GM12878 (cell line): Measurements from ENCODE around the gene UBE2M. TPM values are rescaled to one million over a fixed set of nuclear protein-coding genes. Genes with fewer than 3 reads are reported as not detected.

ENCODE experiments used
- E4F1 ChIP-seq: fragments of 450-650 bp; IDR thresholded peaks from 2 replicates; pipeline ENCODE4 v1.6.1; 2018; ENCODE audit warnings: borderline replicate concordance, mild to moderate bottlenecking; ENCODE audit not compliant: partially characterized antibody
- FOXM1 ChIP-seq: IDR thresholded peaks from 2 replicates; pipeline ENCODE4 v1.6.1; 2012; ENCODE audit warnings: low read depth, mild to moderate bottlenecking, inconsistent platforms, low read length, moderate library complexity
- JUND ChIP-seq: IDR thresholded peaks from 2 replicates; pipeline ENCODE4 v1.6.1; 2012; ENCODE audit warnings: low read depth, mild to moderate bottlenecking, low read length, improper control_type of control experiment, moderate library complexity
- PAX5 ChIP-seq: IDR thresholded peaks from 2 replicates; pipeline ENCODE4 v1.6.1; 2011; ENCODE audit warnings: low read depth, low read length, borderline replicate concordance
- PAX8 ChIP-seq: fragments of 450-650 bp; IDR thresholded peaks from 2 replicates; pipeline ENCODE4 v1.6.1; 2017; ENCODE audit warnings: mild to moderate bottlenecking, moderate library complexity
- POLR2A ChIP-seq: IDR thresholded peaks from 2 replicates; pipeline ENCODE4 v1.6.1; 2011; ENCODE audit warnings: low read depth, mild to moderate bottlenecking, low read length
- RAD21 ChIP-seq: IDR thresholded peaks from 2 replicates; pipeline ENCODE4 v1.6.1; 2011; ENCODE audit warnings: mild to moderate bottlenecking, low read depth, low read length, moderate library complexity; ENCODE audit not compliant: insufficient read depth
- RB1 ChIP-seq: fragments of 450-650 bp; formaldehyde crosslinking; IDR thresholded peaks from 2 replicates; pipeline ENCODE4 v1.6.1; 2017; ENCODE audit warnings: mild to moderate bottlenecking, borderline replicate concordance
- RELB ChIP-seq: fragments of 450-650 bp; IDR thresholded peaks from 2 replicates; pipeline ENCODE4 v1.6.1; 2017; ENCODE audit warnings: low read depth, mild to moderate bottlenecking, moderate library complexity
- RFX5 ChIP-seq: IDR thresholded peaks from 2 replicates; pipeline ENCODE4 v1.6.1; 2011; ENCODE audit warnings: low read depth, low read length, improper control_type of control experiment
- SIX5 ChIP-seq: IDR thresholded peaks from 2 replicates; pipeline ENCODE4 v1.6.1; 2011; ENCODE audit warnings: mild to moderate bottlenecking, low read depth, low read length, moderate library complexity; ENCODE audit not compliant: severe bottlenecking
- SRF ChIP-seq, 2 experiments: IDR thresholded peaks; 2 replicates each; pipeline ENCODE4 v1.6.1; 2011; ENCODE audit warnings: low read depth in 2 of 2, low read length in 2 of 2, mild to moderate bottlenecking in 1 of 2, moderate library complexity in 1 of 2
- TAF1 ChIP-seq: IDR thresholded peaks from 2 replicates; pipeline ENCODE4 v1.6.1; 2011; ENCODE audit warnings: mild to moderate bottlenecking, low read depth, low read length, borderline replicate concordance
- TBL1XR1 ChIP-seq: IDR thresholded peaks from 2 replicates; pipeline ENCODE4 v1.6.1; 2012; ENCODE audit warnings: low read depth, low read length, improper control_type of control experiment
- ZNF207 ChIP-seq: fragments of 450-650 bp; IDR thresholded peaks from 2 replicates; pipeline ENCODE4 v1.6.1; 2014; ENCODE audit warnings: antibody characterized with exemption, mild to moderate bottlenecking, borderline replicate concordance
- ZNF274 ChIP-seq: IDR thresholded peaks from one replicate; pipeline ENCODE4 v1.8.0; 2011; ENCODE audit not compliant: insufficient read length, insufficient read depth
- polyA plus RNA-seq, 11 experiments: library from polyadenylated mRNA; depleted of rRNA in 4 of 11; unstranded in 6 of 11; stranded (reverse) in 5 of 11; fragments of >200 nt; fragmentation: Nextera tagmentation in 4 of 11; fragmentation: Illumina TruSeq in 1 of 11; extraction: Ambion mirVana in 4 of 11; extraction: Trizol in 1 of 11; gene quantifications; 1 replicate in 1 of 11; 2 replicates in 10 of 11; pipeline versions ENCODE4 v1.2.1 to v1.2.3, GENCODE V29; 2011 to 2016; ENCODE audit warnings: inconsistent platforms in 2 of 11, missing spikeins in 2 of 11, low read depth in 1 of 11
- total RNA-seq, 4 experiments: library from RNA; depleted of rRNA in 3 of 4; stranded (reverse); fragments of >200 nt in 3 of 4; fragmentation: Illumina TruSeq in 1 of 4; extraction: Trizol in 1 of 4; gene quantifications; 2 replicates each; pipeline versions ENCODE4 v1.2.1 to v1.2.3, GENCODE V29; 2013 to 2021
- TF ChIP-seq, protein P1 (sequence below): IDR thresholded peaks from 2 replicates; pipeline ENCODE4 v1.6.1; 2011; ENCODE audit warnings: borderline replicate concordance, low read depth, mild to moderate bottlenecking, moderate library complexity, low read length; ENCODE audit not compliant: insufficient read depth, poor library complexity, severe bottlenecking
- TF ChIP-seq, protein P2 (sequence below): fragments of 450-650 bp; IDR thresholded peaks from 2 replicates; pipeline ENCODE4 v1.6.1; 2017; ENCODE audit warnings: borderline replicate concordance
- TF ChIP-seq, protein P3 (sequence below): fragments of 450-650 bp; IDR thresholded peaks from 2 replicates; pipeline ENCODE4 v1.6.1; 2014; ENCODE audit warnings: mild to moderate bottlenecking

UBE2M gene
- total and polyA plus RNA-seq, 10 of the 15 experiments (the other 5 are each of a cell fraction or from before 2014, with no cell fraction given) = 1.4 to 105 (median 73.9) TPM

- TF ChIP-seq, protein P1, sequence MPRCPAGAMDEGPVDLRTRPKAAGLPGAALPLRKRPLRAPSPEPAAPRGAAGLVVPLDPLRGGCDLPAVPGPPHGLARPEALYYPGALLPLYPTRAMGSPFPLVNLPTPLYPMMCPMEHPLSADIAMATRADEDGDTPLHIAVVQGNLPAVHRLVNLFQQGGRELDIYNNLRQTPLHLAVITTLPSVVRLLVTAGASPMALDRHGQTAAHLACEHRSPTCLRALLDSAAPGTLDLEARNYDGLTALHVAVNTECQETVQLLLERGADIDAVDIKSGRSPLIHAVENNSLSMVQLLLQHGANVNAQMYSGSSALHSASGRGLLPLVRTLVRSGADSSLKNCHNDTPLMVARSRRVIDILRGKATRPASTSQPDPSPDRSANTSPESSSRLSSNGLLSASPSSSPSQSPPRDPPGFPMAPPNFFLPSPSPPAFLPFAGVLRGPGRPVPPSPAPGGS = no peak
- no peak for TF ChIP-seq E4F1
- no peak for TF ChIP-seq SIX5
- TF ChIP-seq JUND = no peak
- TF ChIP-seq, protein P2, sequence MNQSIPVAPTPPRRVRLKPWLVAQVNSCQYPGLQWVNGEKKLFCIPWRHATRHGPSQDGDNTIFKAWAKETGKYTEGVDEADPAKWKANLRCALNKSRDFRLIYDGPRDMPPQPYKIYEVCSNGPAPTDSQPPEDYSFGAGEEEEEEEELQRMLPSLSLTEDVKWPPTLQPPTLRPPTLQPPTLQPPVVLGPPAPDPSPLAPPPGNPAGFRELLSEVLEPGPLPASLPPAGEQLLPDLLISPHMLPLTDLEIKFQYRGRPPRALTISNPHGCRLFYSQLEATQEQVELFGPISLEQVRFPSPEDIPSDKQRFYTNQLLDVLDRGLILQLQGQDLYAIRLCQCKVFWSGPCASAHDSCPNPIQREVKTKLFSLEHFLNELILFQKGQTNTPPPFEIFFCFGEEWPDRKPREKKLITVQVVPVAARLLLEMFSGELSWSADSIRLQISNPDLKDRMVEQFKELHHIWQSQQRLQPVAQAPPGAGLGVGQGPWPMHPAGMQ = no peak
- TF ChIP-seq FOXM1 = no peak
- TF ChIP-seq RB1 = peak; percentile 98; the same call in 1 of the 2 replicates
- TF ChIP-seq RAD21 = peak; percentile 66
- TF ChIP-seq TBL1XR1 = peak; percentile 34; the same call in 1 of the 2 replicates
- no peak; the same call in 1 of the 2 replicates for TF ChIP-seq PAX5
- TF ChIP-seq, protein P3, sequence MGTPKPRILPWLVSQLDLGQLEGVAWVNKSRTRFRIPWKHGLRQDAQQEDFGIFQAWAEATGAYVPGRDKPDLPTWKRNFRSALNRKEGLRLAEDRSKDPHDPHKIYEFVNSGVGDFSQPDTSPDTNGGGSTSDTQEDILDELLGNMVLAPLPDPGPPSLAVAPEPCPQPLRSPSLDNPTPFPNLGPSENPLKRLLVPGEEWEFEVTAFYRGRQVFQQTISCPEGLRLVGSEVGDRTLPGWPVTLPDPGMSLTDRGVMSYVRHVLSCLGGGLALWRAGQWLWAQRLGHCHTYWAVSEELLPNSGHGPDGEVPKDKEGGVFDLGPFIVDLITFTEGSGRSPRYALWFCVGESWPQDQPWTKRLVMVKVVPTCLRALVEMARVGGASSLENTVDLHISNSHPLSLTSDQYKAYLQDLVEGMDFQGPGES = peak; percentile 42; the same call in 1 of the 2 replicates
- TF ChIP-seq ZNF274 = no peak
- TF ChIP-seq SRF (IDR thresholded peaks at IDR 0.05; ENCODE audit: low read depth in 2 of 2, low read length in 2 of 2) = no peak
- TF ChIP-seq ZNF207 = peak; percentile 97
- no peak for TF ChIP-seq PAX8
- TF ChIP-seq TAF1 = peak; percentile 60; the same call in 1 of the 2 replicates
- 0 out of 2 replicates have a peak, but pooled peaks have one; percentile 43 for TF ChIP-seq RFX5
- peak; percentile 88 for TF ChIP-seq POLR2A
- TF ChIP-seq RELB = no peak
These were observed 44.5 kb downstream of the UBE2M start (continued) for GRCh38 chr19:58513694-58514563.
